MM.1S (cell line): Measurements from ENCODE around the gene NEUROG2.

Experiments
- DNase-seq: peaks from one replicate; pipeline ENCODE4 v3.0.0-alpha.2; 2015
- H2AFZ ChIP-seq: fragments of 300-600 bp; sonication (generic); 2 replicates; pipeline ENCODE4 v1.6.0; 2016; ENCODE audit warnings: antibody characterized with exemption, low read length
- H3F3A ChIP-seq: fragments of 300-600 bp; sonication (generic); 2 replicates; pipeline ENCODE4 v1.6.1; 2016; ENCODE audit warnings: mild to moderate bottlenecking, antibody characterized with exemption, low read length, moderate library complexity, mixed read lengths; ENCODE audit not compliant: insufficient read depth
- H3K27ac ChIP-seq: fragments of 300-600 bp; sonication (generic); 2 replicates; pipeline ENCODE4 v1.5.1; 2016; ENCODE audit warnings: mild to moderate bottlenecking, low read length
- H3K27me3 ChIP-seq: fragments of 300-600 bp; sonication (generic); replicated peaks from 2 replicates; pipeline ENCODE4 v1.6.0; 2016; ENCODE audit warnings: low read length; ENCODE audit not compliant: insufficient read depth
- H3K36me3 ChIP-seq: fragments of 300-600 bp; sonication (generic); replicated peaks from 2 replicates; pipeline ENCODE4 v1.6.1; 2016; ENCODE audit warnings: mild to moderate bottlenecking, low read length, mixed read lengths; ENCODE audit not compliant: insufficient read depth
- H3K4me1 ChIP-seq: fragments of 300-600 bp; sonication (generic); 2 replicates; pipeline ENCODE4 v1.6.1; 2016; ENCODE audit warnings: low read length, mixed read lengths
- H3K4me2 ChIP-seq: fragments of 300-600 bp; sonication (generic); 2 replicates; pipeline ENCODE4 v1.6.0; 2016; ENCODE audit warnings: low read depth, low read length
- H3K4me3 ChIP-seq: fragments of 300-600 bp; sonication (generic); 2 replicates; pipeline ENCODE4 v1.5.1; 2016; ENCODE audit warnings: low read length, mixed read lengths
- H3K79me2 ChIP-seq: fragments of 300-600 bp; sonication (generic); 2 replicates; pipeline ENCODE4 v1.6.1; 2016; ENCODE audit warnings: mixed run types, low read length, mixed read lengths
- H3K9ac ChIP-seq: fragments of 300-600 bp; sonication (generic); 2 replicates; pipeline ENCODE4 v1.6.1; 2016; ENCODE audit warnings: low read length, mixed read lengths
- H3K9me2 ChIP-seq: fragments of 300-600 bp; sonication (generic); replicated peaks from 2 replicates; pipeline ENCODE4 v1.6.1; 2016; ENCODE audit warnings: mild to moderate bottlenecking, low read length, mixed read lengths; ENCODE audit not compliant: insufficient read depth
- H3K9me3 ChIP-seq: fragments of 300-600 bp; sonication (generic); replicated peaks from 2 replicates; pipeline ENCODE4 v1.6.1; 2016; ENCODE audit warnings: mild to moderate bottlenecking, low read length, mixed read lengths; ENCODE audit not compliant: insufficient read depth
- H4K20me1 ChIP-seq: fragments of 300-600 bp; sonication (generic); 2 replicates; pipeline ENCODE4 v1.6.1; 2016; ENCODE audit warnings: mild to moderate bottlenecking, low read length, moderate library complexity, mixed read lengths; ENCODE audit not compliant: insufficient read depth
- CTCF ChIP-seq: fragments of 300-600 bp; sonication (generic); IDR thresholded peaks from 2 replicates; pipeline ENCODE4 v1.5.1; 2016; ENCODE audit warnings: antibody characterized with exemption, low read length, mixed read lengths
- EZH2 ChIP-seq: fragments of 300-600 bp; sonication (generic); optimal IDR thresholded peaks from 2 replicates; pipeline ENCODE3; 2017; ENCODE audit warnings: low read depth, mild to moderate bottlenecking, antibody characterized with exemption, low read length, mixed read lengths
- EZH2phosphoT487 ChIP-seq: fragments of 300-600 bp; sonication (generic); IDR thresholded peaks from 2 replicates; pipeline ENCODE4 v1.6.1; 2018; ENCODE audit warnings: antibody characterized with exemption, low read length

The NEUROG2 gene

GRCh38 chr4:112510291-112511092 lies 5.5 kb downstream of the NEUROG2 start:
- H3K9ac ChIP-seq: no peak overlapping the region
- no peaks in the 10 kb centered on the region for H3K9me3 ChIP-seq
- H3K4me1 ChIP-seq: no peaks in the 10 kb centered on the region
- no peak for DNase-seq
- no peaks in the 10 kb centered on the region for H3K9me2 ChIP-seq
- peak overlapping the region; percentile 50; the same call in 1 of the 2 replicates for H3K4me2 ChIP-seq
- H3K36me3 ChIP-seq: no peaks in the 10 kb centered on the region
- H4K20me1 ChIP-seq: no peaks in the 10 kb centered on the region
- H3F3A ChIP-seq: peaks cover 10% of the 10 kb centered on the region; the same call in 1 of the 2 replicates
- H3K27ac ChIP-seq: no peak overlapping the region
- H2AFZ ChIP-seq: no peak overlapping the region
- no peak for TF ChIP-seq EZH2
- TF ChIP-seq EZH2phosphoT487: no peak
- TF ChIP-seq CTCF: no peak
- no peak overlapping the region for H3K4me3 ChIP-seq
- no peaks in the 10 kb centered on the region for H3K79me2 ChIP-seq
- peaks cover 24% of the 10 kb centered on the region for H3K27me3 ChIP-seq

- no peak overlapping the region for H2AFZ ChIP-seq
- no peaks in the 10 kb centered on the region for H3K4me1 ChIP-seq
- H3F3A ChIP-seq: 0 out of 2 replicates have a peak, but pooled peaks cover 3% of the 10 kb centered on the region
- no peaks in the 10 kb centered on the region for H3K9me2 ChIP-seq
- TF ChIP-seq CTCF (no peak), EZH2 (no peak), EZH2phosphoT487 (no peak)
- H4K20me1 ChIP-seq: no peaks in the 10 kb centered on the region
- no peaks in the 10 kb centered on the region for H3K79me2 ChIP-seq
- H3K9me3 ChIP-seq: no peaks in the 10 kb centered on the region
- H3K4me3 ChIP-seq: 0 out of 2 replicates have a peak overlapping the region, but pooled peaks have one; percentile 21
- H3K9ac ChIP-seq: no peak overlapping the region
- peak overlapping the region; percentile 39; the same call in 1 of the 2 replicates for H3K4me2 ChIP-seq
- no peaks in the 10 kb centered on the region for H3K36me3 ChIP-seq
- H3K27me3 ChIP-seq: peaks cover 24% of the 10 kb centered on the region
- no peak for DNase-seq
- H3K27ac ChIP-seq: no peak overlapping the region
These were observed 6.5 kb downstream of the NEUROG2 start for GRCh38 chr4:112509243-112510141.

- no peaks in the 10 kb centered on the region for H3K79me2 ChIP-seq
- no peak overlapping the region for H3K4me2 ChIP-seq
- no peaks in the 10 kb centered on the region for H4K20me1 ChIP-seq
- H3K4me3 ChIP-seq: no peak overlapping the region
- TF ChIP-seq EZH2 (no peak), EZH2phosphoT487 (no peak), CTCF (no peak)
- no peak overlapping the region for H2AFZ ChIP-seq
- peaks cover 14% of the 10 kb centered on the region for H3K27me3 ChIP-seq
- no peaks in the 10 kb centered on the region for H3K9me2 ChIP-seq
- H3F3A ChIP-seq: no peaks in the 10 kb centered on the region
- H3K9me3 ChIP-seq: no peaks in the 10 kb centered on the region
- no peaks in the 10 kb centered on the region for H3K36me3 ChIP-seq
- no peaks in the 10 kb centered on the region for H3K4me1 ChIP-seq
- no peak for DNase-seq
- no peak overlapping the region for H3K27ac ChIP-seq
- H3K9ac ChIP-seq: no peak overlapping the region
These were observed 7.6 kb downstream of the NEUROG2 start for GRCh38 chr4:112508356-112508755.
